K562 (cell line): Measurements from ENCODE around the gene CCAR1. TPM values are rescaled to one million over a fixed set of nuclear protein-coding genes. Genes with fewer than 3 reads are reported as not detected.

Experiments
- ATAC-seq: fragments of 200-7000 bp; cut with Tn5 transposase; 3 replicates; pipeline ENCODE4 v1.9.1; 2020; ENCODE audit warnings: moderate library complexity
- BruUV-seq: library from RNA; stranded (reverse); fragments of 400-500 nt; replicated peaks from 2 replicates; lab custom pipeline; 2021; lab: Mats Ljungman, UMichigan
- CTCF ChIA-PET: fragments of 300-600 bp; formaldehyde crosslinking; extraction: SDS; loops from one replicate; lab custom pipeline; 2021; ENCODE audit warnings: low intra/inter-chr PET ratio; lab: Yijun Ruan, JAX
- POLR2A ChIA-PET: fragments of 300-600, 350-650 bp; sonication (Branson Sonifier 250); formaldehyde crosslinking; extraction: SDS; loops from one replicate; lab custom pipeline; 2021; ENCODE audit warnings: antibody characterized with exemption, inconsistent platforms; lab: Yijun Ruan, JAX
- DNase-seq, 4 experiments: peaks; one replicate each; pipeline versions ENCODE4 v3.0.0 to v3.0.0-alpha.2; 2011 to 2018; ENCODE audit warnings: low spot score in 3 of 4, mixed read lengths in 3 of 4; ENCODE audit errors: extremely low read depth in 1 of 4
- FAIRE-seq: peaks from 2 replicates; lab custom pipeline; 2011; peaks lifted over from hg19 to GRCh38; lab: Jason Lieb, UNC
- H2AFZ ChIP-seq: 2 replicates; pipeline ENCODE4 v1.6.0; 2011; ENCODE audit warnings: low read depth, low read length, control low read depth, inconsistent platforms
- H3K27ac ChIP-seq: fragments of 200-600 bp; 3 replicates; pipeline ENCODE4 v1.8.0; 2011; ENCODE audit warnings: low read depth, mild to moderate bottlenecking, control low read depth, inconsistent platforms, low read length, moderate library complexity, mixed read lengths; ENCODE audit errors: extremely low read depth
- H3K27me3 ChIP-seq, 2 experiments: fragments of 300-600 bp in 1 of 2; 2 replicates in 1 of 2; 3 replicates in 1 of 2; pipeline versions ENCODE4 v1.6.0 to v1.8.0; 2011; ENCODE audit warnings: inconsistent platforms in 2 of 2, low read length in 2 of 2, mild to moderate bottlenecking in 1 of 2, mixed read lengths in 1 of 2, moderate library complexity in 1 of 2; ENCODE audit not compliant: control insufficient read depth in 2 of 2, insufficient read depth in 2 of 2
- H3K36me3 ChIP-seq: fragments of 300-600 bp; 3 replicates; pipeline ENCODE4 v1.8.0; 2011; ENCODE audit warnings: mild to moderate bottlenecking, low read length, inconsistent platforms; ENCODE audit not compliant: control insufficient read depth, insufficient read depth
- H3K4me1 ChIP-seq, 2 experiments: fragments of 200-600 bp in 1 of 2; replicated peaks in 1 of 2; 2 replicates in 1 of 2; 3 replicates in 1 of 2; pipeline versions ENCODE4 v1.5.1 to v1.8.0; 2011; ENCODE audit warnings: inconsistent platforms in 2 of 2, low read length in 2 of 2, mild to moderate bottlenecking in 1 of 2, mixed read lengths in 1 of 2, moderate library complexity in 1 of 2; ENCODE audit not compliant: control insufficient read depth in 2 of 2, insufficient read depth in 2 of 2
- H3K4me2 ChIP-seq: 2 replicates; pipeline ENCODE4 v1.6.1; 2011; ENCODE audit warnings: low read length, control low read depth, inconsistent platforms, mixed read lengths; ENCODE audit not compliant: insufficient read depth
- H3K4me3 ChIP-seq: fragments of 200-600 bp; sonication (generic), shearing (Covaris generic); 2 replicates; pipeline ENCODE4 v1.5.1; 2016; ENCODE audit warnings: control low read depth, inconsistent platforms
- H3K79me2 ChIP-seq: fragments of 200-600 bp; 3 replicates; pipeline ENCODE4 v1.8.0; 2011; ENCODE audit warnings: low read length, inconsistent platforms; ENCODE audit not compliant: control insufficient read depth, insufficient read depth
- H3K9ac ChIP-seq, 2 experiments: 2 replicates each; pipeline versions ENCODE4 v1.6.0 to v1.6.1; 2011; ENCODE audit warnings: low read depth in 2 of 2, low read length in 2 of 2, control low read depth in 1 of 2, inconsistent platforms in 1 of 2, mild to moderate bottlenecking in 1 of 2, mixed read lengths in 1 of 2; ENCODE audit not compliant: insufficient read depth in 1 of 2
- H3K9me1 ChIP-seq: one replicate; pipeline ENCODE4 v1.6.0; 2011; ENCODE audit warnings: inconsistent platforms, mild to moderate bottlenecking, low read length, moderate library complexity; ENCODE audit not compliant: control insufficient read depth, insufficient read depth
- H3K9me3 ChIP-seq: replicated peaks from 2 replicates; pipeline ENCODE4 v1.5.1; 2011; ENCODE audit warnings: low read depth, low read length, inconsistent platforms; ENCODE audit not compliant: control insufficient read depth, insufficient read depth
- H4K20me1 ChIP-seq: replicated peaks from 2 replicates; pipeline ENCODE4 v1.6.1; 2011; ENCODE audit warnings: low read length, inconsistent platforms, mixed read lengths; ENCODE audit not compliant: control insufficient read depth, insufficient read depth
- BRD4 ChIP-seq: fragments of 200-600 bp; sonication (generic); IDR thresholded peaks from 2 replicates; pipeline ENCODE4 v1.6.1; 2017; ENCODE audit warnings: inconsistent platforms
- CHAMP1 ChIP-seq: fragments of 450-650 bp; IDR thresholded peaks from 2 replicates; pipeline ENCODE4 v1.6.1; 2016; ENCODE audit warnings: mild to moderate bottlenecking
- FOS ChIP-seq: IDR thresholded peaks from 3 replicates; pipeline ENCODE4 v1.6.1; 2011; ENCODE audit not compliant: insufficient read length; ENCODE audit errors: extremely low read depth
- GTF2E2 ChIP-seq: fragments of 200-800 bp; sonication (Bioruptor generic); IDR thresholded peaks from 2 replicates; pipeline ENCODE4 v1.6.1; 2016; ENCODE audit warnings: missing genetic modification characterization, missing compliant biosample characterization
- KDM4B ChIP-seq, 2 experiments: fragments of 450-650 bp in 1 of 2; sonication (generic) in 1 of 2; IDR thresholded peaks; 2 replicates each; pipeline ENCODE4 v1.6.1; 2016 to 2017; ENCODE audit warnings: borderline replicate concordance in 2 of 2, antibody characterized with exemption in 1 of 2, low read depth in 1 of 2, mild to moderate bottlenecking in 1 of 2
- MAZ ChIP-seq, 2 experiments: fragments of 450-650 bp in 1 of 2; sonication (generic) in 1 of 2; formaldehyde crosslinking; IDR thresholded peaks in 1 of 2; conservative IDR thresholded peaks in 1 of 2; 2 replicates each; pipeline versions ENCODE4 v1.4.0 to v1.5.0; 2020; ENCODE audit warnings: mild to moderate bottlenecking in 1 of 2, missing genetic modification reagents in 1 of 2
- SIRT6 ChIP-seq: IDR thresholded peaks from one replicate; pipeline ENCODE4 v1.6.1; 2012; ENCODE audit warnings: low read depth, mild to moderate bottlenecking, control low read depth, inconsistent platforms, low read length, moderate library complexity
- SMC3 ChIP-seq: conservative IDR thresholded peaks from 2 replicates; pipeline ENCODE4 v1.6.1; 2011; ENCODE audit warnings: low read depth, low read length, improper control_type of control experiment; ENCODE audit not compliant: insufficient read depth
- TAF15 ChIP-seq: fragments of 200-400 bp; formaldehyde crosslinking; IDR thresholded peaks from 2 replicates; pipeline ENCODE4 v1.6.1; 2017; ENCODE audit warnings: mild to moderate bottlenecking, low read depth, low read length, moderate library complexity
- ZFP36 ChIP-seq: fragments of 150-350 bp; IDR thresholded peaks from 2 replicates; pipeline ENCODE4 v1.6.1; 2018; ENCODE audit warnings: low read length, low read depth; ENCODE audit not compliant: partially characterized antibody
- WGBS: fragments of 100-300 bp; shearing (Covaris generic); methylation state at CpG from one replicate; pipeline ENCODE4 v1.1.6; 2016; ENCODE audit warnings: low coverage, mixed read lengths; ENCODE audit not compliant: insufficient coverage; ENCODE audit errors: missing lambda C conversion rate; 5-methylcytosine and 5-hydroxymethylcytosine counted together
- in situ Hi-C: fragments of 300-500 bp; cut with MboI; formaldehyde crosslinking; loops from 4 replicates; pipeline ENCODE4 v1.15.0; 2018; ENCODE audit warnings: inconsistent platforms, mixed read lengths
- intact Hi-C: fragments of 100-400 bp; cut with micrococcal nuclease; formaldehyde crosslinking; loops from 2 replicates; pipeline ENCODE4 v1.14.2; 2022
- polyA plus RNA-seq, 8 experiments: library from polyadenylated mRNA; depleted of rRNA in 4 of 8; stranded (reverse) in 5 of 8; unstranded in 3 of 8; fragments of >200 nt; fragmentation: Nextera tagmentation in 2 of 8; fragmentation: Illumina TruSeq in 1 of 8; extraction: Ambion mirVana in 2 of 8; extraction: Trizol in 1 of 8; gene quantifications; 2 replicates each; pipeline versions ENCODE4 v1.2.1 to v1.2.3, GENCODE V29; 2011 to 2014; ENCODE audit warnings: inconsistent platforms in 1 of 8, missing spikeins in 1 of 8
- total RNA-seq, 7 experiments: library from RNA; depleted of rRNA in 6 of 7; stranded (reverse); fragments of >200 nt in 6 of 7; fragmentation: Illumina TruSeq in 2 of 7; extraction: Trizol in 2 of 7; gene quantifications; 2 replicates each; pipeline versions ENCODE4 v1.2.1 to v1.2.3, GENCODE V29; 2011 to 2021; ENCODE audit warnings: low replicate concordance in 1 of 7
- TF ChIP-seq, protein P1 (sequence below): fragments of 450-650 bp; IDR thresholded peaks from 2 replicates; pipeline ENCODE4 v1.6.1; 2016; ENCODE audit warnings: low read depth, mild to moderate bottlenecking, moderate library complexity
- TF ChIP-seq, protein P2 (sequence below): sonication (generic); formaldehyde crosslinking; IDR thresholded peaks from 2 replicates; pipeline ENCODE4 v1.9.0; 2022; ENCODE audit warnings: mild to moderate bottlenecking, missing genetic modification reagents

CCAR1 gene
- total and polyA plus RNA-seq, 9 of the 15 experiments (the other 6 are each of a cell fraction or from before 2014, with no cell fraction given), result 44.8 to 173 (median 111) TPM

DNA sequence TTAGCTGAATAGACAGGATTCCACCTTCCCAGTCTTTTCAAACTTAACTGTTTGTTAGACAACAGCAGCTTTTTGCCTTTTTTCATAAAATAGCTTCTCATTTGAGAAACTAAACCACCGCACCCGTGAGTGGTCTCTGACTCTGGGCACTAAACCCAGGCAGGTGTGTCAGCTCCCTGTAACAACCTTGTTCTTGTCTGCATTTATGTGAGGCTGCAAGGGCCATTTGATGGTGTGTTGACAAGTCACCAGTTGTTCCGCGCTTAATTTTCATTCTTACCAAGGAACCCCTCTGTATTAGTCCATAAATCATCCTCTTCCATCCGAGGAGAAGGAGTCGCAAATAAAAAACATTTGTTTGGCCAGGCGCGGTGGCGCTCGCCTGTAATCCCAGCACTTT lies 107.8 kb downstream of the CCAR1 start:
- in situ Hi-C loops (no loop called here), intact Hi-C loops (no loop called here)
- ATAC-seq, result no peak
- H3K36me3 ChIP-seq, result no peaks in the 10 kb centered on the region
- no peak overlapping the region for H3K27ac ChIP-seq
- no peak overlapping the region for H3K9ac ChIP-seq
- peak; percentile 23 for TF ChIP-seq ZFP36
- no peak for TF ChIP-seq KDM4B (IDR thresholded peaks at IDR 0.05; ENCODE audit: borderline replicate concordance in 2 of 2, low read depth in 1 of 2)
- no peak overlapping the region for H3K4me2 ChIP-seq
- H3K9me3 ChIP-seq, result no peaks in the 10 kb centered on the region
- peaks cover 3 to 21% of the 10 kb centered on the region in 2 experiments; a peak in 3 of 5 replicates for H3K4me1 ChIP-seq
- no peak for DNase-seq
- BruUV-seq, result TSS peak; percentile 79
- no peaks in the 10 kb centered on the region for H3K9me1 ChIP-seq
- no peaks in the 10 kb centered on the region for H4K20me1 ChIP-seq
- 57% methylated on average over 10 of the region's 10 CpGs for WGBS
- no peak overlapping the region for H2AFZ ChIP-seq
- H3K27me3 ChIP-seq, result peaks cover 35 to 46% of the 10 kb centered on the region in 2 experiments; a peak in 4 of 5 replicates
- ChIA-PET CTCF (interaction anchor here (0.6 to 0.8 kb wide), 3 partner anchors 37 to 616 kb away, joined by 3 to 5 read pairs (median 3); no protein-coding TSS in a partner anchor), POLR2A (interaction anchor here (0.8 to 2.4 kb wide), 5 partner anchors 9 to 16 kb away, joined by 3 to 8 read pairs (median 3); no protein-coding TSS in a partner anchor)
- no peak overlapping the region for H3K4me3 ChIP-seq
- peak; percentile 35 for FAIRE-seq
- H3K79me2 ChIP-seq, result no peaks in the 10 kb centered on the region

- Histone ChIP-seq H3K4me1 (peaks cover 3 to 21% of the 10 kb centered on the region in 2 experiments; a peak in 3 of 5 replicates), H3K27ac (no peak overlapping the region), H2AFZ (no peak overlapping the region), H3K4me2 (no peak overlapping the region), H3K79me2 (no peaks in the 10 kb centered on the region), H3K36me3 (no peaks in the 10 kb centered on the region), H3K9ac (no peak overlapping the region), H3K9me3 (no peaks in the 10 kb centered on the region), H3K9me1 (no peaks in the 10 kb centered on the region), H4K20me1 (no peaks in the 10 kb centered on the region), H3K4me3 (no peak overlapping the region), H3K27me3 (peaks cover 42 to 49% of the 10 kb centered on the region in 2 experiments)
- no peak for ATAC-seq
- intact Hi-C loops (no loop called here), in situ Hi-C loops (no loop called here)
- 37% methylated on average over 6 of the region's 6 CpGs for WGBS
- ChIA-PET POLR2A (interaction anchor here (0.6 kb wide), 2 partner anchors 81 to 490 kb away, joined by 3 read pairs; no protein-coding TSS in a partner anchor), CTCF (no interaction called here)
- no TSS peak for BruUV-seq
- FAIRE-seq, result no peak
- no peak for DNase-seq
- TF ChIP-seq TAF15 (no peak), CHAMP1 (no peak), FOS (no peak), BRD4 (no peak), MAZ (CRISPR knock-in tag; conservative IDR thresholded peaks at IDR 0.05 in 1 of 2, IDR thresholded peaks at IDR 0.05 in 1 of 2) (no peak), SIRT6 (no peak), GTF2E2 (tag) (no peak), SMC3 (no peak)
- TF ChIP-seq, protein P1, sequence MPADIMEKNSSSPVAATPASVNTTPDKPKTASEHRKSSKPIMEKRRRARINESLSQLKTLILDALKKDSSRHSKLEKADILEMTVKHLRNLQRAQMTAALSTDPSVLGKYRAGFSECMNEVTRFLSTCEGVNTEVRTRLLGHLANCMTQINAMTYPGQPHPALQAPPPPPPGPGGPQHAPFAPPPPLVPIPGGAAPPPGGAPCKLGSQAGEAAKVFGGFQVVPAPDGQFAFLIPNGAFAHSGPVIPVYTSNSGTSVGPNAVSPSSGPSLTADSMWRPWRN, result no peak
- TF ChIP-seq, protein P2, sequence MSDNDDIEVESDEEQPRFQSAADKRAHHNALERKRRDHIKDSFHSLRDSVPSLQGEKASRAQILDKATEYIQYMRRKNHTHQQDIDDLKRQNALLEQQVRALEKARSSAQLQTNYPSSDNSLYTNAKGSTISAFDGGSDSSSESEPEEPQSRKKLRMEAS (CRISPR knock-in tag), result no peak
Observed at GRCh38 chr10:68829521-68829920, 108.5 kb downstream of the CCAR1 start.
